ENCODE data around the gene EPHA1. TPM values are rescaled to one million over a fixed set of nuclear protein-coding genes. Genes with fewer than 3 reads are reported as not detected.
"Not testable (repeated sequence)": the region's sequence is repeated elsewhere in the genome, so short reads cannot be mapped to it uniquely, and the experiment has no call there.

Gene EPHA1
- total RNA-seq, 3 donors from 2014 or later = 1.1 to 1.9 (median 1.5) TPM

- not testable (repeated sequence) for H3K36me3 Mint-ChIP-seq (ENCODE audit: insufficient read depth); H3K27me3 Mint-ChIP-seq (ENCODE audit: low read depth); H3K4me3 Mint-ChIP-seq; DNase-seq; H3K9me3 Mint-ChIP-seq; ATAC-seq
- H3K4me1 Mint-ChIP-seq (ENCODE audit: low read depth) = peaks cover 40% of the 10 kb centered on the region
These were observed 6.4 kb downstream of the EPHA1 start for GRCh38 chr7:143402233-143402632.

DNA sequence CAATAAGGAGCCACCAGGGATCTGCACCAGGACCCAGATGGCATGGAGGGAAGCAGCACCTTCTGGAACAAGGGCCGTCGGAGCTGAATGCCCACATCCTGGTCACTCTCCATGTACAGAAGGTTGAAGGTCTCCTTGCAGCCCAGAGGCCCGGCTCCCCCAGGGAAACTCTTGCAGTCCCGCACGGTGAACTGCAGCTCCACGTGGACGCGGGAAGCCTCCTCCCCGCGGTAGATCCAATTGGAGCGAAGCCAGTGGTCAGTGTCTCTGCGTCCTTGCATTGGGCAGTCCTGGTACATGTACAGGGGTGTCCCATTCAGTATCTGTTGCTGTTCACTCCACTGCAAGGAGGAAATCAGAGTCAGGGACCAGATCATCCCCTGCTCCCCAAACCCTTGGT is 7.4 kb downstream of the EPHA1 start:
- Mint-ChIP-seq H3K4me3 (no peak overlapping the region), H3K27me3 (ENCODE audit: low read depth) (no peaks in the 10 kb centered on the region), H3K9me3 (no peaks in the 10 kb centered on the region), H3K4me1 (ENCODE audit: low read depth) (peaks cover 30% of the 10 kb centered on the region), H3K36me3 (ENCODE audit: insufficient read depth) (no peaks in the 10 kb centered on the region)
- no peak for ATAC-seq
- DNase-seq = no peak

GRCh38 chr7:143399642-143400041 is 9.0 kb downstream of the EPHA1 start:
- Mint-ChIP-seq H3K4me3 (no peak overlapping the region), H3K27me3 (ENCODE audit: low read depth) (no peaks in the 10 kb centered on the region), H3K9me3 (no peaks in the 10 kb centered on the region), H3K4me1 (ENCODE audit: low read depth) (peaks cover 21% of the 10 kb centered on the region), H3K36me3 (ENCODE audit: insufficient read depth) (peaks cover 2% of the 10 kb centered on the region)
- no peak for DNase-seq
- ATAC-seq = no peak

DNA sequence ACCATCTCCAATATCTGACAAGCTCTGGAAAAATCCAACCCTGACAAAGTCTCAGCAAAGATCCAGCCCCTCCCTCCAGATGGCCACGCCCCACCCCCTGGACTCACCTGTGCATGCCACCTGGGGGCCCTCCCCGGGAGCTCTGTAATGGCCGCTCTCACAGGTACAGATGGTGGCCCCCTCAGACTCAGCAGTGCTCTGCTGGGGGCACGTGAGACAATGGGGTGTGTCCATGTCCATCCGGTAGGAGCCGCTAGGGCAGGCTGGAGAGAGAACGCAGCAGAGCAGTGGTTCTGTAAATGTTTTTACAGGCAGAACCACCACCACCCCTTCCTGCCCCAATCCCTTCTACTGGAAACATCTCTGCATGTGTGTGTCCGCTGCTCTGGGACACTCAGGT is 9.5 kb downstream of the EPHA1 start:
- Mint-ChIP-seq H3K9me3 (no peaks in the 10 kb centered on the region), H3K4me1 (ENCODE audit: low read depth) (peaks cover 21% of the 10 kb centered on the region), H3K27me3 (ENCODE audit: low read depth) (no peaks in the 10 kb centered on the region), H3K36me3 (ENCODE audit: insufficient read depth) (peaks cover 2% of the 10 kb centered on the region), H3K4me3 (no peak overlapping the region)
- ATAC-seq (no peak), DNase-seq (no peak)

DNA sequence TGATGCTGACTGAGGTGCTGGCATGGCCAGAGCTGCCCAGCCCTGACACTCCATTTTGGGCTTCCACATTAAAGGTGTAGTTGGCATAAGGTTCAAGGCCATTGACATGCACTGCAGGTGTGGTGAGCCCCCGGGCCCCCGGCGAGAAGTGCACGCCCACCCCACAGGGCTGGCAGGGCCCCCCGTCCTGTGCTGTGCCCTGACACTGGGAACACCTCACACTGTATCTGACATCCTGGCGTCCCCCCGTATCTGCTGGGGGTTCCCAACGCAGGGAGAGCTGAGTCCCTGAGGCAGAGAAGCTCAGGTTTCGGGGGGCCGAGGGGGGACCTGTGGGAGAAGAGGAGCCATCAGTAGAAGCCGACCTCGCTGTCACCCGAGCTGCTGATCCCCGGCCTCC is 10.0 kb downstream of the EPHA1 start:
- Mint-ChIP-seq H3K4me3 (no peak overlapping the region), H3K4me1 (ENCODE audit: low read depth) (peaks cover 16% of the 10 kb centered on the region), H3K36me3 (ENCODE audit: insufficient read depth) (peaks cover 2% of the 10 kb centered on the region), H3K27me3 (ENCODE audit: low read depth) (no peaks in the 10 kb centered on the region), H3K9me3 (no peaks in the 10 kb centered on the region)
- DNase-seq = no peak
- no peak for ATAC-seq

DNA sequence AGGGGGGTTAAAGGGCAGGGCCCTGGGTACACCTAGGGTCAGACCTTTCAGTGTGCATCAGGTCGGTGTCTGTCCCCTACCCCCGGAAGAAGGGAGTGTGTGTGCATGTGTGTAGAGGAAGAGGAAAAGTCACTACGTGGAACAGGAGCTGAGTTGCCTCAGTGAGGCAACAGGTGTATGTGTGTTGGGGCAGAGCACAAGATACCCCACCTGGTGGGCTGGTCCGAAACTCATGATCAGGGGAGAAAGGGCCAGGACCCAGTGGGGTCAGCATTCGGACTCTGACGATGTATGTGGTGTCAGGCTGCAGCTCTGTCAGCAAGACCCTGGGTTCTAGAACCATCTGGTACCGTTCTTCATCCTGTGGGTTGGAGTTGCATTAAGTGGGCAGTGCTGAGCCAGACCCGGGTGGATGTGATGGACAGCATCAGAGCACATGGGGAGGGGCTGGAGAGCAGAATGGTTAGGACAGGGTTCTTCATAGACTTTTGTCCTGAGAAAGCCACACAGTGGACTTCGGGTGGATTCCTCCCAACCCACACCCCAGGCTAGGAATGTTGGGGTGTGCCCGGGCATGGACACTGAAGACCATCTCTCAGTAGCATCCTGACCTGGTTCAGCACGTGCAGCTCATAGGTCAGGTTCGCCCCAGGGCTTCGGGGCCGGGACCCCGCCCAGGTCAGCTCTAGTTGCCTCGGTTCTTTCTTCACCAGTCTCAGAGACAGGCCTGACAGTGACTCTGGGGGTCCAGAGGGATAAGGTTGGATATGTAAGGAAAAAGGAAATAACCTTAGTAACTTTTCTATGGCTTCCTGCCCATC is 10.7 kb downstream of the EPHA1 start:
- no peaks in the 10 kb centered on the region for H3K9me3 Mint-ChIP-seq
- H3K36me3 Mint-ChIP-seq (ENCODE audit: insufficient read depth) = peaks cover 4% of the 10 kb centered on the region
- no peaks in the 10 kb centered on the region for H3K27me3 Mint-ChIP-seq (ENCODE audit: low read depth)
- DNase-seq (no peak), ATAC-seq (no peak)
- no peak overlapping the region for H3K4me3 Mint-ChIP-seq
- H3K4me1 Mint-ChIP-seq (ENCODE audit: low read depth) = peaks cover 13% of the 10 kb centered on the region

DNA sequence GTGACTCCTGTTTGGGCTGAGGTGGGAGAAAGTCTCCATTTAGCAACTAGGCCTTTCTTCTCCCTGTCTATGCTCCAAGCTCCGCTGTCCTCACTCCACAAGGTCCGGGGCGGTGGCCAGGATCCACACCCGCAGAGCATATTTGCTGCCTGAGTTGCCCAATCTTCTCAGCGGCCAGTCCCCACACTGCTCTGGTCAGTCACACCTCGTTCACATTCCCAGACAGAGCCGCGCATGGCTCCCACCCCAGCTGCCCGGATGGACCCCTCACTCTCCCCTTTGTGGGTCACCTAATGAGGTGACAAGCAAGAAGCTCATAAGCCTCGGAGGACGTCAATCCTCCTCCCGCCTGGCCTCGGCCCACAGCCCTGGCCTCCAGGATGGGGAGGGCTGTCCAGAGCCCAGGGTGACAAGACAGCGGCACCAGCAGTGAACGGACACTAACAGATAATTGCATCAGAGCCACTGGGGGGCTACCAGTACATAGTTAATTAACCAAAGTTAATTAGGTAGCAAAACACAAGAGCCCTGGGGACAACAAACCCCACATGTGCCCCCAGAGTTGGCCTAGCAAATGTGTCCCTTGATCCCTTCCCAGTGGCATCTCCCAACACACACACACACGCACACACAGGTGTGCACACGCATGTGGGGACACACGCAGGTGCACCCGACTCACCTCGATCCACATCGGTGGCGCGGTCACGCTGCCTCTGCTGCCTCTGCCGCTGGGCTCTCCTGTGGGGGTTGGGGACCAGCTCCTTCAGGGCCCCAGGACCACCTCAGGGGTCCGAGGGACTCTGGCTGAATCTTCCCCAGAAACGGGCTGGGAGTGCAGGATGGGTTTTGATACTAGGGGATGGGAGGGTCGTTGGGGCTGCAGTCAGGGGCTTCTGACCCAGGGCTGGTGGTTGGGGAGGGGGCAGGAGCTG is 11.8 kb downstream of the EPHA1 start:
- H3K4me3 Mint-ChIP-seq = no peak overlapping the region
- ATAC-seq = no peak
- no peaks in the 10 kb centered on the region for H3K9me3 Mint-ChIP-seq
- peaks cover 5% of the 10 kb centered on the region for H3K36me3 Mint-ChIP-seq (ENCODE audit: insufficient read depth)
- peaks cover 9% of the 10 kb centered on the region for H3K4me1 Mint-ChIP-seq (ENCODE audit: low read depth)
- DNase-seq = no peak
- H3K27me3 Mint-ChIP-seq (ENCODE audit: low read depth) = no peaks in the 10 kb centered on the region

- no peaks in the 10 kb centered on the region for H3K9me3 Mint-ChIP-seq
- H3K4me3 Mint-ChIP-seq = no peak overlapping the region
- H3K27me3 Mint-ChIP-seq (ENCODE audit: low read depth) = no peaks in the 10 kb centered on the region
- no peak for ATAC-seq
- H3K4me1 Mint-ChIP-seq (ENCODE audit: low read depth) = peaks cover 9% of the 10 kb centered on the region
- H3K36me3 Mint-ChIP-seq (ENCODE audit: insufficient read depth) = peaks cover 5% of the 10 kb centered on the region
- no peak for DNase-seq
These were observed 12.5 kb downstream of the EPHA1 start for GRCh38 chr7:143396182-143396581.

DNA sequence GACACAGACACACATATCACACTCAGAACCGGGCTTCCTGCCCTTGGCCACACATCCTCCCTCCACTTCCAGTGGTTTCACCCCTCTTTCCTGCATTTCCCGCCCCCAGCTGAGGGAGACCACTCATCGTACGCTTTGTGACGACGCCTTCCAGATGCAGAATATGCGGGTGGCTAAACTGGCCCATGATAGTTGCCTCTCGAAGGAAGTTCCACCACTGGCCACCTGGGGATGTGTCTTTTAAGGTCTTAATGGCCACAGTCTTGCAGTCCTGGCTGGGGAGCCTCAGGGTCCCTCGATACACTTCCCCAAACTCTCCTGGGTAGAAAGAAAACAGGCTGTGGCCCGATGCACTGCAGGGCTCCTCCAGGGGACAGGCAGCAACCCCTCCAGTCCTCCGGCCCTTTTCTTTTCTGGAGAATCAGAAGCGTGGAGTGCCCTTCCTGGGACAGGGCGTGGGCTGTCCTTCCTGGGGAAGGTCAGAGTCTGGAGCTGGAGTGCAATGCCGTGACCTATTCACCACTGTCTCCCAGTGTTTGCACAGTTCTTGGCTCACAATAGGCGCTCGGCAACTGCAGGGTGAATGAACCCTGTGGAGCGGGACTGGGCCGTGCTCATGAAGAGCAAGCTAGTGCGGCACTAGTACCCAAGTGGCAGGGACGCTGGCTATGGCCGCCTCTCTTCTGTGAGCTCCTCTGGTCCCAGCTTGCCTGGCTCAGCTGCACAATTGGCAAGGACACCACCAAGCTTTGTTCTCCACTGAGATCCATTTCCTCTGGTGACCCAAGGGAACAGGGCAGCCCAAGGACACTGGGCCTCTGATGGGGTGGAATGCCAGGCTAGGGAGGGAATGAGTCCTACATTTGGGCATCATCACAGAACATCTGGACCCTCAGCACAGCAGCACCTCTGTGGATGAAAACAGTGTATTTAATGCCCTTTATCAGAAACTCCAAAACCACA is 13.2 kb downstream of the EPHA1 start:
- H3K36me3 Mint-ChIP-seq (ENCODE audit: insufficient read depth) = peaks cover 8% of the 10 kb centered on the region
- peaks cover 9% of the 10 kb centered on the region for H3K4me1 Mint-ChIP-seq (ENCODE audit: low read depth)
- H3K27me3 Mint-ChIP-seq (ENCODE audit: low read depth) = no peaks in the 10 kb centered on the region
- no peak overlapping the region for H3K4me3 Mint-ChIP-seq
- H3K9me3 Mint-ChIP-seq = no peaks in the 10 kb centered on the region
- DNase-seq (no peak), ATAC-seq (no peak)

GRCh38 chr7:143394777-143395176 is 13.9 kb downstream of the EPHA1 start:
- no peak for DNase-seq
- ATAC-seq = no peak
- no peak overlapping the region for H3K4me3 Mint-ChIP-seq
- H3K27me3 Mint-ChIP-seq (ENCODE audit: low read depth) = no peaks in the 10 kb centered on the region
- no peaks in the 10 kb centered on the region for H3K9me3 Mint-ChIP-seq
- peaks cover 13% of the 10 kb centered on the region for H3K4me1 Mint-ChIP-seq (ENCODE audit: low read depth)
- H3K36me3 Mint-ChIP-seq (ENCODE audit: insufficient read depth) = peaks cover 12% of the 10 kb centered on the region

DNA sequence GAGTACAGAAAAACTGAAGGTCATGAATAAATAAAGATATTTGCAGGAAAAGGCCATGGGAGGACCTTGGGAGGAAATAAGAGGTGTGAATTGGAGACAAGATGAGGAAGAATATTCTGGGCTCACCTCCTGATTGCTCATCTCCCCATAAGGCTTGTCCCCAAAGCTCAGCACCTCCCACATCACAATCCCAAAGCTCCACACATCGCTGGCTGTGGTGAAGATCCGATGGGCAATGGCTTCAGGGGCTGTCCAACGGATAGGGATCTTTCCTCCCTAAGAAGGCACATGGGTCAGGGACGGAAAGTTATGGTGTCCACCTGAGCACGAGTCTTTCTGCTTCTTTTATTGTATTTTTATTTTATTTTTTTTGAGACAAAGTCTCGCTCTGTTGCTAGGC is 14.6 kb downstream of the EPHA1 start:
- Mint-ChIP-seq H3K9me3 (no peaks in the 10 kb centered on the region), H3K27me3 (ENCODE audit: low read depth) (no peaks in the 10 kb centered on the region), H3K4me1 (ENCODE audit: low read depth) (peaks cover 21% of the 10 kb centered on the region), H3K4me3 (no peak overlapping the region), H3K36me3 (ENCODE audit: insufficient read depth) (peaks cover 16% of the 10 kb centered on the region)
- DNase-seq = no peak
- ATAC-seq = no peak

- Mint-ChIP-seq H3K4me3 (no peak overlapping the region), H3K27me3 (ENCODE audit: low read depth) (no peaks in the 10 kb centered on the region), H3K9me3 (no peaks in the 10 kb centered on the region), H3K36me3 (ENCODE audit: insufficient read depth) (peaks cover 16% of the 10 kb centered on the region), H3K4me1 (ENCODE audit: low read depth) (peaks cover 22% of the 10 kb centered on the region)
- no peak for ATAC-seq
- no peak for DNase-seq
These were observed 15.2 kb downstream of the EPHA1 start for GRCh38 chr7:143393267-143394041.

- Mint-ChIP-seq H3K4me1 (ENCODE audit: low read depth) (peaks cover 22% of the 10 kb centered on the region), H3K9me3 (no peaks in the 10 kb centered on the region), H3K4me3 (no peak overlapping the region), H3K36me3 (ENCODE audit: insufficient read depth) (peaks cover 16% of the 10 kb centered on the region), H3K27me3 (ENCODE audit: low read depth) (no peaks in the 10 kb centered on the region)
- DNase-seq (no peak), ATAC-seq (no peak)
These were observed 15.8 kb downstream of the EPHA1 start for GRCh38 chr7:143392875-143393266.
